Left lung (tissue), 10 donors: Measurements from ENCODE around the gene ALDOC. TPM values are rescaled to one million over a fixed set of nuclear protein-coding genes. Genes with fewer than 3 reads are reported as not detected.
"Not testable (repeated sequence)": the region's sequence is repeated elsewhere in the genome, so short reads cannot be mapped to it uniquely, and the experiment has no call there.

Source experiments
- ATAC-seq: fragments of 200-7000 bp; cut with Tn5 transposase; one replicate; pipeline ENCODE4 v1.9.1; 2020; ENCODE audit warnings: moderate library complexity
- DNase-seq, 4 donors: peaks; one replicate each; pipeline ENCODE4 v3.0.0-alpha.2; 2013 to 2020
- H3K27ac ChIP-seq, 2 donors: fragments of 200-600 bp; sonication (generic) in 1 of 2; one replicate each; pipeline versions ENCODE4 v1.5.0 to v1.8.0; 2020 to 2021
- H3K27me3 ChIP-seq, 2 donors: fragments of 200-600 bp; sonication (generic) in 1 of 2; one replicate each; pipeline versions ENCODE4 v1.5.0 to v1.8.0; 2020 to 2021
- H3K36me3 ChIP-seq, 2 donors: fragments of 200-600 bp; sonication (generic) in 1 of 2; one replicate each; pipeline versions ENCODE4 v1.5.0 to v1.8.0; 2020 to 2021
- H3K4me1 ChIP-seq, 2 donors: fragments of 200-600 bp; one replicate each; pipeline ENCODE4 v1.8.0; 2021
- H3K4me3 ChIP-seq, 2 donors: fragments of 200-600 bp; sonication (generic) in 1 of 2; one replicate each; pipeline versions ENCODE4 v1.5.0 to v1.8.0; 2020 to 2021; ENCODE audit warnings: mild to moderate bottlenecking in 1 of 2
- H3K9me3 ChIP-seq, 2 donors: fragments of 200-600 bp; sonication (generic) in 1 of 2; one replicate each; pipeline versions ENCODE4 v1.5.0 to v1.8.0; 2020 to 2021
- CTCF ChIP-seq, 2 donors: fragments of 200-600 bp; sonication (generic) in 1 of 2; IDR thresholded peaks; one replicate each; pipeline versions ENCODE4 v1.5.0 to v1.8.0; 2021; ENCODE audit warnings: antibody characterized with exemption in 2 of 2
- intact Hi-C, 2 donors: fragments of 100-400 bp; cut with DNase I; formaldehyde crosslinking; loops; one replicate each; pipeline versions ENCODE4 v1.11.2 to v1.14.2; 2022
- polyA plus RNA-seq, 6 donors: library from polyadenylated mRNA; unstranded; fragments of 120-200 nt; gene quantifications; one replicate each; pipeline ENCODE4 v1.2.1, GENCODE V29; 2013; ENCODE audit not compliant: insufficient read length in 6 of 6
- total RNA-seq, 2 donors: library from RNA; stranded (reverse); fragmentation: NEBNext Ultra II Directional; extraction: Animal tissue kit (Norgen Biotek cat#: 25700); gene quantifications; one replicate each; pipeline ENCODE4 v1.2.1, GENCODE V29; 2021
- donor health status: DM: no; HTN: yes; CAD: no.
- donor health status: DM: no; HTN: no; CAD: no.

ALDOC gene
- total and polyA plus RNA-seq, 8 donors: 10.9 to 25.5 (median 18.6) TPM

GRCh38 chr17:28577466-28577824 is 750 bp upstream of the ALDOC start:
- ATAC-seq (no peak), DNase-seq (no peak)
- Histone ChIP-seq H3K4me1 (peaks cover 0 to 15% of the 10 kb centered on the region in 2 donors), H3K9me3 (no peaks in the 10 kb centered on the region), H3K27me3 (no peaks in the 10 kb centered on the region), H3K4me3 (no peak overlapping the region), H3K27ac (no peak overlapping the region), H3K36me3 (peaks cover 0 to 24% of the 10 kb centered on the region in 2 donors)
- intact Hi-C loops: no loop called here
- no peak for TF ChIP-seq CTCF (IDR thresholded peaks at IDR 0.05)

- H3K9me3 ChIP-seq, DNase-seq, H3K27ac ChIP-seq, intact Hi-C loops, ATAC-seq, H3K27me3 ChIP-seq, H3K4me3 ChIP-seq: not testable (repeated sequence)
- Histone ChIP-seq H3K36me3 (peaks cover 0 to 19% of the 10 kb centered on the region in 2 donors), H3K4me1 (peaks cover 3 to 23% of the 10 kb centered on the region in 2 donors)
Observed at GRCh38 chr17:28576016-28576415, 679 bp downstream of the ALDOC start.

DNA sequence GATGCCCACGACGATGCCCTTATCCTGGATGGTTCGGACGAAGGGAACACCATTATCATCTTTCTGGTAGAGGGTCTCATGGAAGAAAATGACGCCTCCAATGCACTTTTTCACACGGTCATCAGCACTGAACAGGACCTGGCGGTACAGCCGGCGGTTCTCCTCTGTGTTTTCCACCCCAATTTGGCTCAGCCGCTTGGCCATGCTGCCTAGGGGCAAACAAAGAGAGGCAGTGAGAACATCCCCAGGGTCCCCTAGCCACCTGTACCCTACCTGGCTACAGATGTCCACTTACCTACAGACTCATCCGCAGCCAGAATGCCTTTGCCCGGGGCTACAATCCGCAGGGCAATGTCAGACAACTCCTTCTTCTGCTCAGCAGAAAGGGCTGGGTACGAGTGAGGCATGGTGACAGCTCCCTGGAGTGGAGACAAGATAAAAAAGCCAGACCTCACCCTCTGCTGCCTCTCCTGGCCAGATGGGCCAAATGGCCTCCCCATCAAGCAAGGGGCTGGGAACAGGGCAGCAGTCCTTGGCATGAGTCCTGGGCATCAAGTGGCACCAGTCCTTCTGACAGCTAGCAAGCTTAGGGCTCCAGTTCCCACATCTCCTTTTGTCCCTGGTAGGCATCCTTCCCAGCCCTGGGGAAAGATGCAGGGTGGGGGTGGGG is 1.4 kb downstream of the ALDOC start:
- Histone ChIP-seq H3K27me3 (no peaks in the 10 kb centered on the region), H3K36me3 (peaks cover 0 to 19% of the 10 kb centered on the region in 2 donors), H3K9me3 (no peaks in the 10 kb centered on the region), H3K4me1 (peaks cover 5 to 29% of the 10 kb centered on the region in 2 donors), H3K27ac (no peak overlapping the region), H3K4me3 (no peak overlapping the region)
- DNase-seq: no peak
- intact Hi-C loops: no loop called here
- no peak for ATAC-seq
- no peak for TF ChIP-seq CTCF (IDR thresholded peaks at IDR 0.05)

DNA sequence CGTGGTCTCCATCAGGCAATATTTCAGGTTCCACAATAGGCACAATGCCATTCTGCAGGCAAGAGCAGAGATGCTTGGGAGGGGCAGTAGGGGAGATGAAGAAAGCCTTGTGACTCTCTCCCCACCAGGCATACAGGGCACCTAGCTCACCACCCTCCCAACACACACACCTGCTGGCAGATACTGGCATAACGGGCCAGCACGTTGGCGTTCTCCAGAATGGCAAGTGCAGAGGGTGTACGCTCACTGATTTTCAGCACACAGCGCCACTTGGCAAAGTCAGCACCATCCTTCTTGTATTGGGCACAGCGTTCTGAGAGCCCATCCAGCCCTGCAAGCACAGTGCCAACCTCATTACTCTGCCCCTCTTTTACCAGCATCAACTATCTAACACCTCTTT is 2.2 kb downstream of the ALDOC start:
- no peak for DNase-seq
- peaks cover 7 to 37% of the 10 kb centered on the region in 2 donors for H3K4me1 ChIP-seq
- peaks cover 0 to 12% of the 10 kb centered on the region in 2 donors for H3K36me3 ChIP-seq
- H3K27me3 ChIP-seq: no peaks in the 10 kb centered on the region
- intact Hi-C loops: no loop called here
- ATAC-seq: no peak
- no peak overlapping the region for H3K4me3 ChIP-seq
- H3K9me3 ChIP-seq: no peaks in the 10 kb centered on the region
- no peak for TF ChIP-seq CTCF (IDR thresholded peaks at IDR 0.05)
- no peak overlapping the region for H3K27ac ChIP-seq

GRCh38 chr17:28573966-28574480 is 2.7 kb downstream of the ALDOC start:
- H3K4me3 ChIP-seq: no peak overlapping the region
- H3K36me3 ChIP-seq: peaks cover 0 to 9% of the 10 kb centered on the region in 2 donors
- no peak for TF ChIP-seq CTCF (IDR thresholded peaks at IDR 0.05)
- H3K27me3 ChIP-seq: no peaks in the 10 kb centered on the region
- intact Hi-C loops: no loop called here
- H3K9me3 ChIP-seq: no peaks in the 10 kb centered on the region
- ATAC-seq: no peak
- peaks cover 7 to 40% of the 10 kb centered on the region in 2 donors for H3K4me1 ChIP-seq
- no peak for DNase-seq
- H3K27ac ChIP-seq: no peak overlapping the region

DNA sequence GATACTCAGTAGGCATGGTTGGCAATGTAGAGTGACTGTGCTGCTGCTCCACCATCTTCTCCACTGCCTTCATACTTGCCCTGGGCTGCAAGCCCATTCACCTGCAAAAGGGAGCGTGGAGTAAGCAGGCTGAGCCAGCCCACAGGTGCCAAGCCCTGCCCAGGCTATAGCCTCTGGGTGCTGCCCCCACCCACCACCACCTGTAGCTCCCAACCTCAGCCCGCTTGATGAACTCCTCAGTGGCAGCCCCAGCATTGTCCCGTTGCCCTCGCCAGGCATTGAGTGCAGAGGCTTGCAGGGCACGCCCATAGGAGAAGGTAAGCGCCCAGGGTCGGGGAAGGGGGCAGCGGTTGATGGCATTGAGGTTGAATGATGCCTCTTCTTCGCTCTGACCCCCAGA is 3.2 kb downstream of the ALDOC start:
- intact Hi-C loops: no loop called here
- Histone ChIP-seq H3K36me3 (peaks cover 0 to 4% of the 10 kb centered on the region in 2 donors), H3K9me3 (no peaks in the 10 kb centered on the region), H3K27me3 (no peaks in the 10 kb centered on the region), H3K4me1 (peaks cover 7 to 45% of the 10 kb centered on the region in 2 donors), H3K4me3 (no peak overlapping the region), H3K27ac (no peak overlapping the region)
- TF ChIP-seq CTCF (IDR thresholded peaks at IDR 0.05): no peak
- DNase-seq (no peak), ATAC-seq (no peak)
